ENCODE results near the gene PCDH9. TPM values are rescaled to one million over a fixed set of nuclear protein-coding genes. Genes with fewer than 3 reads are reported as not detected.
A peak's percentile ranks its signal among the peaks of the same experiment; 100 is the strongest.
"Not testable (repeated sequence)": the region's sequence is repeated elsewhere in the genome, so short reads cannot be mapped to it uniquely, and the experiment has no call there.

Gene PCDH9
- polyA plus RNA-seq, 5 donors: 1.7 to 3.8 (median 2.4) TPM

GRCh38 chr13:66915596-66916185 is 314.4 kb downstream of the PCDH9 start:
- no peak for DNase-seq

- no peak for DNase-seq
Observed at GRCh38 chr13:66914155-66914554, 316.0 kb downstream of the PCDH9 start.

GRCh38 chr13:66911411-66911939 is 318.7 kb downstream of the PCDH9 start:
- DNase-seq: no peak

- DNase-seq: no peak
Observed at GRCh38 chr13:66899955-66900354, 330.2 kb downstream of the PCDH9 start.

GRCh38 chr13:66896933-66897332 is 333.2 kb downstream of the PCDH9 start:
- no peak for DNase-seq

- DNase-seq: no peak
Observed at GRCh38 chr13:66895780-66896179, 334.4 kb downstream of the PCDH9 start.

DNA sequence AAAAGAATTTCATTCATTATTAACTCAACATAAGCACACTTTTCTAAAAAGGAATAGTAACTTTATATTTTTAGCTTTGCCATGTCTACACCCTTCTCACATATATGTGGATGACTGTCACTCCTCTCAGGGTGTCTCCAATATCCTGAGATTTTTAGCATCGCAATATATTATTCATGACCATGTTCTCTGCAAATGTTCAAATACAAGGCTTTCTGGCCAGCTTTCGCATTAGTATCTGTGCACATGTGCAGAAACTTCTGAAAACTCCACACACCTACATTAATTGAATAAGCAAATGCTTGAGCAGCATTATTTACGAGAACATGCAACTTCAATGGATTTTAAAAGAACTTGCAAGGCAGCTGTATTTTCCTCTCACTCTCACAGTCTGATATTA is 334.8 kb downstream of the PCDH9 start:
- no peak for DNase-seq

DNA sequence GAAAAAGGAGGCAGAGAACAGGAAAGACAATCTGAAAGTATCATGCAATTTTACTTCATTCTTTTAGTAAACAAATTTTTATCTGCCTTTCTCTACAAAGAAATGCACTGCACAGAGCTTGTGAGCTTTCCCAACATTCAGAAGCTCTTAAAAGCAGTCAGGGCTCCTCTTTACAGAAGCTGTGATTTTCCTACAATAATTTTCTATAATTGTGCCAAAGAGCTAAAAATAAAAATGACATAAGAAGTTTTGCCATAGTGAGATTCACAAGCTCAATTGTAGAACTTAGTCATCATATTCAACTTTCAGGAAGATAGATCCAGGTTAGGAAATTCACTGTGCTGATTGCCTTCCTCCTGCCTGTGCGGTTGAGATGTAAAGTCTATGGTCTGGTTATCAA is 341.4 kb downstream of the PCDH9 start:
- no peak for DNase-seq

DNA sequence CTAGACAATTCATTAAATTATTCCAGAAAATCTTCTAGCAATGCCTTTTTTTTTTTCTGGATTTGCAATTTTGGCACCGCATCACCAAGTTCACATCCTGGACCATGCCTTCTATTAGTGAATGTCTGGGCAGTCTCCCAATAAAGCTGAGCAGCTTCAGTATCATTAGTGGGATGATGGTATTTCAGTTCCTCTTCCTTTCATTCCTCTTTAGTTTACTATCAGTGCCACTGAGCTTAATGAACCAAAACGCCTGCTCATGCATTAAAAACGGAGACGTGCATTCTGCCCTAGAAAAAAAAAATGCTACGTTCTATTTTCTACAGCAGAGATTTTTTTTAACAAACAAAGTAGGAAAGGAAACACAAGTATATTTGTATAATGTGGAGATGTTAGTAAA is 343.0 kb downstream of the PCDH9 start:
- peak; percentile 23 to 29 for DNase-seq

DNA sequence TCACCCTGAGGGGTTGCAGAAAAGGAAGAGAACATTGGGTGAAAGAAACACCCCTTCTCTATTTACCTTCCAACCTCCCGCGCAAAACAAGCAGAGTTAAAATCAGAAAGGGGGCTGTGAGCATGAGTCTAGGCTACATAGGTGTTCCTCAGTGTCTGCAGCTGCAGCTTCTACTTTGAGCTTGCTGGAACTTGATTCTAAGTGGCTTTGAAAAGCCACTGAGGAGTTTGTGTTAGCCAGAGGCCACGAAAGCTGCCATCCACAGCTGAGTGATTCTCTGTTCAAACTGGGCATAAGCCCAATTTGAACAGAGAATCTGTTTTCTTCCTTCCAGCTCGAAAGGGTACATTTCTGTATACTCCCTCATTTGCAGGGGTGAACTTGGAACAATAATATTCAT is 343.9 kb downstream of the PCDH9 start:
- no peak for DNase-seq

GRCh38 chr13:66881170-66881569 is 349.0 kb downstream of the PCDH9 start:
- not testable (repeated sequence) for DNase-seq

DNA sequence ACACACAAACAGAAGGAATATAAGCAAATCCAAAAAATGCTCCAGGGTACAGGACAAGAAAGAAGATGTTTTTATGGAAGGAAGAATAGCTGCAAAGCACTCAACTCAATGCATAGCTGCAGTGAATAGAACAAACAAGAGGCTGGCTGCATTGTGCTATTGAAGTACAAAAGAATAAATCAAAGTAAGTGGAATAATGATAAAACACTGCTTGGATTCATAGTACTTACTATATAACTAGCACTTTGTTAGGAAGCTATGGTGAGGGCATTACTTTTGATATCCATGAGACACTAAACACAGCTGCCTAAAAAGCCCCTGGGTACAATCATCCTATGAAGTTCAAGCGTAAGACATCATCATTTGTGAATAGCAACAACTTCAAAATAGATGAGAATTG is 350.1 kb downstream of the PCDH9 start:
- no peak for DNase-seq

DNA sequence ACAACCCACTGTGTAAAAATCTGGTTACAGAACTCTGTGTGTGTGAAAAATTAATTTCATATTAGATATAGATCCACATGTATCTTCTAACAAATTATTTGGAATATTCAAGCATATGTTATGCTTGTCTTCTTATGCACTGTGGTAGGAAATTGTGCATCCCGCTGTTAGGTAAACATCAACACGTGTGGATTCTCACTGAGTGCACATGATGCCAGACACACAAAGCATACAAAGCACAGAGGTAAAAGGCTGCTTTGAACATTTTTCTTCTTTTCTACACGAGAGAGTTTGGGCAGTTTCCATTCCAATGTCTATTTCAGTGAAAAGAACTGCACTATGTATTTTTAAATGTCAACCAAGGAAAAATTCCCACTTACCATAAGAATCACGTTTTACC is 354.9 kb downstream of the PCDH9 start:
- no peak for DNase-seq

DNA sequence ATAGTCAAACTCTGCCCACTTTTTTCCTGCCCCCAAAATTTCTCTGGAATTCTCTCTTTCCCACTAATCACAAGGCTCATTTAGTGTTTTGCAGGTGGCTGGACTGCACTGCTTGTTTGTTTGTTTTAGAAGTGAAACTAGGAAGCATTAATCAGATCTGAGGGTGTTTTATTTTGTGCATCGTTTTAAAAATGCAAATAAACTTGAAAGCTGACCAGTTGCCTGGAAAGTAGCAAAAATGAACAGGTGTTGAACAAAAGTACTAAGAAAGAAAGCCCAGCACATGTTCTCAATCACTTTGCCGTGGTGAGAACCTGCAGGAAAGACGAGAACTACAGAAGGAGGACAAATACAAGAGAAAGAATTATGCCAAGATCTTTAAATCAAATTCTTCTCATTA is 365.5 kb downstream of the PCDH9 start:
- no peak for DNase-seq

GRCh38 chr13:66860878-66861417 is 369.2 kb downstream of the PCDH9 start:
- no peak for DNase-seq

DNA sequence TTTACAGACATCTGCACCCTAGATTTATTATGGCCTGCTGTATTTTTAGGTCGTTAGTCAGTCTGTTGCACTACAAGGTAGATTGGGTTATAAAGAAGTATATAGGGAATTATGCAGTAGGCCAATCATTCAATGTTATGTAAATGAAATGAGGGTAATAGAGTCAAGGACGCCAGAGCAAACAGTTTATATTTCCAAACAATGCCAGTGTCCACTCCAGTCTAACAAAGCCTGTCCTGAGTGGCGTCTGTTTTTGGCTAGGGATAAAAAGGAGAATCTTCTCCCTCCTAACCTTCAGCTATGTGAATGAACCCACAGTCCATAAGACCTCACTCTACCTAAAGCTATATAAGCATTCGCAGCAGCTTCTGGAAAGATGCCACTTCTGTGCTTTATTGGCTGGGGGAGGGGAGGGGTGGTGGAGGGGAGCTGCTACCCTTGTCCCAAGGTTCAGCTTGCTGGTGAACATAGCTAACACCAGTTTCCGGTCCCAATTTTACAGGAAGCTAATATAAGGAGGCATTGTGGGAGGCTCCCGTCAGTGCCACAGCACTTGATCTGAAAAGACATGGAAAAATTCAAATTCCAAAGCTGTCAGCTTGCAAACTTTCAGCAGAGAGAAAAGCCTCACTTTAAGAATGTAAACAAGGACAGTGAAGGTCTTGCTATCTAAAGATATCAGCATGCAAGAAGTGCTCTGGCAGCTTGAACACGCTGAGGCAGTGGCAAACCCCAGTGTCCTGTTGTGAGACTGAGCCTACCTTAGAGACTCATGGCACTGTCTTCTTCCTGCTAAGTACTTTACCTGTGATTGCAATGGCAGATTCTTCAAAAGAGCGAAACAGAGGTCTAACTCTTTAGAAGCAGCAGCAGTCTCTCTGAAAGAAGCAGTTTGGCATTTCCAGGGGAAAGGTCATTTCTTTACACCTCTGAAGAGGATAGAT is 369.9 kb downstream of the PCDH9 start:
- no peak for DNase-seq

DNA sequence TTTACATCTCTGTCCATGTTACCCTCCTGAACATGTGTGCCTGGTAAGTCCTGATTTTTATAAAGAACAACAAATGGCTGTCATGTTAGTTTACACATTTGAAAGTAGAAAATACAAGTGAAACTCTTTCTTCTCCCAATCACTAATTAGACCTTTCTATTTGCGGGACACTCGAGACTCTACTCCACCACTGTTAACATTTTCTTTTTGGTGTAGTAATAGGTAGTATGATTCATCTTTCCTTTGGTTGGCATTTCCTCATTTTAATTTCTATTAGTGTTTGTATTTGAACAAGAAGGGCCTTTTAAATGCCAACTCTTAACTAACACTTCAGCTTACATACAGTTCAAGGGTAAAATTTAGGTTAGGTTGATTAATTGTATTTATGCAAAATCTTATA is 371.1 kb downstream of the PCDH9 start:
- no peak for DNase-seq

- DNase-seq: no peak
Observed at GRCh38 chr13:66858163-66858562, 372.0 kb downstream of the PCDH9 start.

DNA sequence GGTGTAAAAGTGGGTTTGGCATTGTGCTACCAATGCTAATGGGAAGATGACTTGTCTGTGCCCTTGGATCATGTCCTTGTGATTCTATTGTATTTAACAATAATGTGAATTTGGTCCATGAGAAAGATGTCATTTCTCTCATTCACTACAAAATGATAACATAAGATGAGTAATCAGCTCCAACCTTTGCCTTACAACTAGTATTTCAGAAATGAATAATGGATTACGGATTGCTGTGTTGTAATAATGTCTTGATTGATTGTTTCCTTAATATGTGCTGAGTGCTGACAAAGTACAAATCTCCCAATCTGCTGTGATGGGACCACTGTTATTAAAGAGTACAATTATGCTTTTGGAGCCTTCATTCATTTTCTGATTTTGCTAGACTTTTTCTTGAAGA is 375.0 kb downstream of the PCDH9 start:
- no peak for DNase-seq

DNA sequence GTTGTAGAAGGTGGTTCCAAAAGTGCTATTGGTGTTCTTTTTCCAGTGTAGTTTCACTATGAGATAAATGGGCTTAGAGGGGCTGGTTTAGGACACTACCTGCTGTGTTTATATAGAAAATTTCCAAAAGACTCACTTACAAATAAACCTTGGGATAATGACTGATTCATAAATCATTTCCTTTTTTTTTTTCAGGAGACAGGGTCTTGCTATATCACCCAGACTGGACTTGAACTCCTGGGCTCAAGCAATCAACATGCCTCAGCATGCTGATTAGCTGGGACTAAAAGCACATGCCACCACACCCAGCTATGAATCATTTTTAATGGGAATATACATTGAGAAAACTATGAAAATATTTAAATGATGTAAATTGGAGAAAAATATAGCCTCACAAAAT is 376.6 kb downstream of the PCDH9 start:
- no peak for DNase-seq

- DNase-seq: no peak
Observed at GRCh38 chr13:66849706-66850105, 380.4 kb downstream of the PCDH9 start.

DNA sequence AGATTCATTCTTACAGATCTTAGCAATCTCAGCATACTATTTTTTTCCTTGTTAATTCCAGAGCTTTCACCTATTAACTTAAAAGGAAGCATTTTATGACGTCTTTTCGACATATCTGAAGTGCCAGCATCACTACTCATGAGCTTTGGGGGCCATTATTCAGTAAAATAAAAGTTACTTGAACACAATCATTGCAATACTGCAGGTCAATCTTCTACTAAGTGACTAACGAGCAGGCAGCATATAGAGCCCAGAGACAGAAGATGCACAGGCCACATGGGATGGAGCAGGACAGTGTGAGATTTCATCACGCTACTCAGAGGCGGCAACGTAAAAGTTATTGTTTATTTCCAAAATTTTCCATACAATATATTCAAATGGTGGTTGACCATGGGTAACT is 382.6 kb downstream of the PCDH9 start:
- DNase-seq: no peak

DNA sequence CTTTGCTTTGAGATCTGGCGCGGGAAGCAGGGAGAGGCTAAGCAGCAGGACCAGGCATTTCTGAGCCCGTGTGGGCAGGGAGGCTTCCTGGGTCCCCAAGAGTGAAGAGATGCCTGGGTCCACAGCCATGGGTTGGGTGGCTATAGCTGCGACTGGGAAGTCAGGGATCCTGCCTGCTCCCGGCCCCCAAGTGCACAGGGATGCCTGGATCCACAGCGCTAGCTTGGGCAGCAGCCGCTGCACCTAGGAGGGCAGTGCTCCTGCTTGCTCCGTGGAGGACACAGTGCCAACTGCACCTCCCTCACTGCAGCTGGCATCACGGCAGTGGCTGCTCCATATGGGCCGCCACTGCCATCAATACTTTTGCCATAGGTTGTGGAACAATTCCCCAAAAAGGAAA is 384.7 kb downstream of the PCDH9 start:
- DNase-seq: no peak
